ENCODE results near the gene ZFAND2A. TPM values are rescaled to one million over a fixed set of nuclear protein-coding genes. Genes with fewer than 3 reads are reported as not detected.
A peak's percentile ranks its signal among the peaks of the same experiment; 100 is the strongest.
"Not testable (repeated sequence)": the region's sequence is repeated elsewhere in the genome, so short reads cannot be mapped to it uniquely, and the experiment has no call there.

ZFAND2A gene, protein sequence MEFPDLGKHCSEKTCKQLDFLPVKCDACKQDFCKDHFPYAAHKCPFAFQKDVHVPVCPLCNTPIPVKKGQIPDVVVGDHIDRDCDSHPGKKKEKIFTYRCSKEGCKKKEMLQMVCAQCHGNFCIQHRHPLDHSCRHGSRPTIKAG
- total RNA-seq: 10 to 100 TPM; 27.5 to 57.0 (median 37.4) TPM

DNA sequence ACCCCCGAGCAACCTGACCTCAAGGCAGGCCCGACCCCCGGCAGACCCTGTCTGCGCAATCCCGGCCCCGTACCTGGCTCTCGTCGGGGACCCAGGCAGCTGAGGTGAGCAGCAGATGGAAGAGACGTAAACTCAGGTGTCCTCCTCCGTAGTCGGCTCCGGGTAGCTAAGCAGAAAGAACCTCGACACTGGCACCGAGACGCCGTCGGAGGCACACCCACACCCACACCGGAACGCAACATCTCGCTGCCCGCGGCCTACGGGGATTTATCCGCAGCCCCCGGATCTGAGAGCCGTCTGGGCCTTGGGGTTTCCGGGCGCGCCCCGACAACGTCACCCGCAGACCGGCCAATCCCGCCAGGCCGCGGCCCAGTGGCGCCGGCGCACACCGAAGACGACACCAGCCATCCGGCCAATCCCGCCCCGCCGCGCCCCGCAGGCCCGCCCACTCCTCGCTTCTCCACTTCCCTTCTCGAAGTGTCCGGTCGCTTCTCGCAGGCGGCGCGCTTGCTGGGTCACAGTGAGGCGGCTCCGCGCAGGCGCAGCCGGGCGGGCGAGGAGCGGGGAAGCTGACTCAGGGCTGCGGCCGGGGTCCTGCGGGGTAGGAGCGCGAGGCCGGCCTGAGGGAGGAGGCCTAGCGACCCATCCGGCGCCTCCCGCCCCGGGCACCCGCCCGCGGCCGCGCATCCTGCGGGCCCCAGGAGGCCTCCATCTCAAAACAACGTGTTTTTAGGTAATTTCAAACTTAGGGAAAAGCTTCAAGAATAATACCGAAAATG lies at the start of gene ZFAND2A:
Gene ZFAND2A (minus strand): TSS at position 306 of the 779 bp plus-strand sequence. CDS start 1,984 bp downstream, outside the sequence.
- WGBS, 2 donors: 1% methylated on average over 24 to 36 of the region's 83 CpGs
- intact Hi-C loops (cut with DNase I): no loop called here
- peaks cover 18 to 19% of the 10 kb centered on the region in 2 donors for H3K36me3 ChIP-seq

DNA sequence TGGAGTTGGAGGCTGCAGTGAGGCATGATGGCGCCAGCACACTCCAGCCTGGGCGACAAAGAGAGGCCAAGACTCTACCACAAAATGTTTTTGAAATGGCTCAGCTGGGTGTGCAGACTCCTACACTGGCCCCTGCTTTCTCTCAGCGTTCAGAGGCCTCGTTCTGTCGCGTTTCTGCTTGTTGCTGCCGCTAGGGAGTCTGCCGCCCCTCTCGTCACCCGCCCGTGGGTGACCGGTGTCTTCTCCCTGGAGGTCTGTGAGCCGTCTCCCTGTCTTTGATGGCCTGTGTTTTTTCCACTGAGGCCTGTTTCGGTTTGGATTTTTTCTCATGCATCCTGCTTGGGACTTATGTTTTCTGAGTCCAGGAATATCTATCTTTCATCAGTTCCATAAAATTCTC lies 49.1 kb upstream of the ZFAND2A start:
- H3K4me3 ChIP-seq (replicated peaks in 1 of 3): no peak overlapping the region
- no peak overlapping the region for H3K27ac ChIP-seq
- peaks cover 0 to 8% of the 10 kb centered on the region in 2 donors for H3K4me1 ChIP-seq
- no peaks in the 10 kb centered on the region for H3K9me3 ChIP-seq
- H3K27me3 ChIP-seq: peaks cover 10% of the 10 kb centered on the region
- H3K36me3 ChIP-seq: no peaks in the 10 kb centered on the region
- intact Hi-C loops (cut with DNase I): no loop called here
- 80 to 82% methylated on average over 14 of the region's 14 CpGs for WGBS, 2 donors
- TF ChIP-seq POLR2A (IDR thresholded peaks at IDR 0.05): no peak
- TF ChIP-seq, protein P1, sequence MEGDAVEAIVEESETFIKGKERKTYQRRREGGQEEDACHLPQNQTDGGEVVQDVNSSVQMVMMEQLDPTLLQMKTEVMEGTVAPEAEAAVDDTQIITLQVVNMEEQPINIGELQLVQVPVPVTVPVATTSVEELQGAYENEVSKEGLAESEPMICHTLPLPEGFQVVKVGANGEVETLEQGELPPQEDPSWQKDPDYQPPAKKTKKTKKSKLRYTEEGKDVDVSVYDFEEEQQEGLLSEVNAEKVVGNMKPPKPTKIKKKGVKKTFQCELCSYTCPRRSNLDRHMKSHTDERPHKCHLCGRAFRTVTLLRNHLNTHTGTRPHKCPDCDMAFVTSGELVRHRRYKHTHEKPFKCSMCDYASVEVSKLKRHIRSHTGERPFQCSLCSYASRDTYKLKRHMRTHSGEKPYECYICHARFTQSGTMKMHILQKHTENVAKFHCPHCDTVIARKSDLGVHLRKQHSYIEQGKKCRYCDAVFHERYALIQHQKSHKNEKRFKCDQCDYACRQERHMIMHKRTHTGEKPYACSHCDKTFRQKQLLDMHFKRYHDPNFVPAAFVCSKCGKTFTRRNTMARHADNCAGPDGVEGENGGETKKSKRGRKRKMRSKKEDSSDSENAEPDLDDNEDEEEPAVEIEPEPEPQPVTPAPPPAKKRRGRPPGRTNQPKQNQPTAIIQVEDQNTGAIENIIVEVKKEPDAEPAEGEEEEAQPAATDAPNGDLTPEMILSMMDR (IDR thresholded peaks at IDR 0.05): no peak
- no peak for DNase-seq

More for the DNA sequence above, at the start of gene ZFAND2A:
- TF ChIP-seq, protein P1 (IDR thresholded peaks at IDR 0.05): no peak
- TF ChIP-seq POLR2A (IDR thresholded peaks at IDR 0.05): peak; percentile 50 to 93
- DNase-seq: peak; percentile 99
- Histone ChIP-seq H3K9me3 (no peaks in the 10 kb centered on the region), H3K27me3 (no peaks in the 10 kb centered on the region), H3K4me1 (peaks cover 20 to 21% of the 10 kb centered on the region in 2 donors), H3K4me3 (replicated peaks in 1 of 3) (peak within 1 kb of the TSS; percentile 66 to 95 (median 89)), H3K27ac (peak within 1 kb of the TSS; percentile 73 to 100 (median 96))

GRCh38 chr7:1205742-1206141 lies 45.7 kb upstream of the ZFAND2A start:
- H3K4me3 ChIP-seq (replicated peaks in 1 of 3); H3K27me3 ChIP-seq; H3K27ac ChIP-seq; H3K9me3 ChIP-seq; H3K36me3 ChIP-seq; intact Hi-C loops (cut with DNase I); H3K4me1 ChIP-seq; DNase-seq: not testable (repeated sequence)
- 93 to 94% methylated on average over 7 of the region's 7 CpGs for WGBS, 2 donors

DNA sequence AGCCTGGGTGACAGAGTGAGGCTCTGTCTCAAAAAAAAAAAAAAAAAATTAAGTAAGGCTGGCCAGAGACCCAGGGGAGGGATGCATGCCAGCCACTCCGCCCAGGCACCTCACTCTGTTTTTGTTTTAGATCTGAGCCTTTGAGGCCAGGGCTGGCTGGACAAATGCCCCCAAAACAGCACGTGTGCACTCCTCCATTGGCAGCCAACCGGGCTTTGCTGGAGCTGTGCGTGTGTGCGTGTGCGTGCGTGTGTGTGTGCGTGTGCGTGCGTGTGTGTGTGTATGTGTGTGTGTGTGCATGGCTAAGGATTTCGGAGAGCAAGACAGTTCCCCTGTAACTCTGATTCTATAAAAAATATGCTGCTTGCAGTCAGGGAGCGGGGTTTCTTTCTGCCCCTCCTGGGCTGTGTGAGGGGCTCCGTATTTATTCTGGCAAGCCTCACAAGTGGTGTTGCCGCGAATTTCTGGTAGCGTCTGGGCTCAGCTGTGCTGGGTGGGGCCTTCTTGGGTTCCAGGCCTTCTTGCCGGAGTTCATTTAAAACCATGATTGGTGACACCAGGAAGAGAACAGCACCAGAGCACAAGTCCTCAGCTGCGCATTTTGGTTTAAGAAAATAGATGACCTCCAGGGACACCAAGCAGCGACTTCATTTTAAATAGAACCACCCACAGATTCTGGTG lies 44.6 kb upstream of the ZFAND2A start:
- intact Hi-C loops (cut with DNase I): no loop called here
- no peaks in the 10 kb centered on the region for H3K4me1 ChIP-seq
- no peak for DNase-seq
- no peak overlapping the region for H3K4me3 ChIP-seq (replicated peaks in 1 of 3)
- H3K27ac ChIP-seq: no peak overlapping the region
- TF ChIP-seq, protein P1 (IDR thresholded peaks at IDR 0.05): no peak
- TF ChIP-seq POLR2A (IDR thresholded peaks at IDR 0.05): no peak
- WGBS, 2 donors: 59 to 65% methylated on average over 19 of the region's 19 CpGs
- H3K9me3 ChIP-seq: no peaks in the 10 kb centered on the region
- no peaks in the 10 kb centered on the region for H3K27me3 ChIP-seq
- no peaks in the 10 kb centered on the region for H3K36me3 ChIP-seq

DNA sequence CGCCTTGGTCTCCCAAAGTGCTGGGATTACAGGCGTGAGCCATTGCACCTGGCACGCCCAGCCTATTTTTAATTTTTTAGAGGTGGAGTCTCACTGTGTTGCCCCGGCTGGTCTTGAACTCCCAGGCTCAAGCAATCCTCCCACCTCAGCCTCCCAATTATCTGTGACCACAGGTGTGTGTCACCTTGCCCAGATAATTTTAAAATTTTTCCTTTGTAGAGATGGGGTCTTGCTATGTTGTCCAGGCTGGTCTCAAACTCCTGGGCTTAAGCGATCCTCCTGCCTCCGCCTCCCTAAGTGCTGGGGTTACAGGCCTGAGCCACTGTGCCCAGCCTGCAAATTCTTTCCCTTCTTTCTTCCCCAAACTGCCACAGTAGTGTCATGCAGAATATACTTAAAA lies 42.9 kb upstream of the ZFAND2A start:
- H3K4me1 ChIP-seq; H3K9me3 ChIP-seq; H3K27me3 ChIP-seq; DNase-seq; H3K27ac ChIP-seq; intact Hi-C loops (cut with DNase I); H3K36me3 ChIP-seq; H3K4me3 ChIP-seq (replicated peaks in 1 of 3): not testable (repeated sequence)
- 90 to 91% methylated on average over 6 of the region's 6 CpGs for WGBS, 2 donors

DNA sequence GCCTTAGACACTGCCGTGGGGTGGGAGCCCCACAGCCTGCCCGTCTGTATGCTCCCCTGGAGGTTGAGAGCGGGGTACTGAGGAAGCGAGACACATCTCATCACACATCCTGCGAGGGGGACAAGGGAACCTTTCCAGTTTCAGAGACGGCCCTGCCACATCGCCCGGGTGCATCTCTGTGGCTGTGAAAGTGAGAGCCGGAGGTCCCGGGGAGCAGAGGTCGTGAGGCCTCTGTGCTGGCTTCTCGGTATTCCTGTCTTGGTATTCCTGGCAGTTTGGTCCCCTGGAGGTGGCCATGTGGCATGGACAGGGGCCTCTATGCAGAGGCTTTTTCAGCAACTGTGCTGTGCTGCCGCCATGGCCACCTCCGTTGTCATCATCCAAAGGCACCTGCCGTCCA lies 41.9 kb upstream of the ZFAND2A start:
- H3K9me3 ChIP-seq: no peaks in the 10 kb centered on the region
- H3K27ac ChIP-seq: no peak overlapping the region
- intact Hi-C loops (cut with DNase I): no loop called here
- H3K4me1 ChIP-seq: no peaks in the 10 kb centered on the region
- WGBS, 2 donors: 90 to 93% methylated on average over 6 to 15 of the region's 15 CpGs
- no peak for DNase-seq
- TF ChIP-seq POLR2A (IDR thresholded peaks at IDR 0.05): no peak
- TF ChIP-seq, protein P1 (IDR thresholded peaks at IDR 0.05): no peak
- H3K4me3 ChIP-seq (replicated peaks in 1 of 3): no peak overlapping the region
- H3K36me3 ChIP-seq: no peaks in the 10 kb centered on the region
- H3K27me3 ChIP-seq: no peaks in the 10 kb centered on the region

Data from thyroid gland (tissue), 4 donors.